H1 (cell line): ENCODE results near the gene TLK1. TPM values are rescaled to one million over a fixed set of nuclear protein-coding genes. Genes with fewer than 3 reads are reported as not detected.

Experiments used
- CTCF ChIA-PET: fragments of 300-600 bp; sonication (Branson Sonifier 250); formaldehyde crosslinking; loops from one replicate; lab custom pipeline; 2021; ENCODE audit not compliant: partially characterized antibody; lab: Charles Lee
- POLR2A ChIA-PET: fragments of 300-600 bp; sonication (Branson Sonifier 250); formaldehyde crosslinking; loops from one replicate; lab custom pipeline; 2021; ENCODE audit warnings: inconsistent platforms; ENCODE audit not compliant: partially characterized antibody; lab: Charles Lee
- DNase-seq, 2 experiments: peaks; one replicate each; pipeline versions ENCODE4 v3.0.0 to v3.0.0-alpha.2; 2010 to 2022; ENCODE audit warnings: low spot score in 2 of 2, low read depth in 1 of 2, mixed read lengths in 1 of 2
- FAIRE-seq: peaks from 2 replicates; lab custom pipeline; 2011; peaks lifted over from hg19 to GRCh38; lab: Jason Lieb, UNC
- H2AFZ ChIP-seq: 2 replicates; pipeline ENCODE4 v1.8.1; 2012; ENCODE audit warnings: low read length, inconsistent platforms
- H2AK5ac ChIP-seq: 2 replicates; pipeline ENCODE4 v1.6.1; 2013; ENCODE audit warnings: low read depth, low read length
- H2BK120ac ChIP-seq: replicated peaks from 2 replicates; pipeline ENCODE3; 2013; ENCODE audit warnings: low read depth, low read length, inconsistent platforms
- H2BK12ac ChIP-seq: 2 replicates; pipeline ENCODE4 v1.6.1; 2013; ENCODE audit warnings: low read depth, low read length
- H2BK15ac ChIP-seq: 2 replicates; pipeline ENCODE4 v1.6.1; 2013; ENCODE audit warnings: low read length
- H2BK20ac ChIP-seq: 2 replicates; pipeline ENCODE4 v1.6.1; 2013; ENCODE audit warnings: low read length
- H2BK5ac ChIP-seq: 2 replicates; pipeline ENCODE4 v1.6.1; 2013; ENCODE audit warnings: low read depth, low read length
- H3K14ac ChIP-seq: 2 replicates; pipeline ENCODE4 v1.6.1; 2013; ENCODE audit warnings: inconsistent platforms; ENCODE audit not compliant: insufficient read length
- H3K18ac ChIP-seq: 2 replicates; pipeline ENCODE4 v1.6.1; 2013; ENCODE audit warnings: low read length; ENCODE audit errors: extremely low read depth
- H3K23ac ChIP-seq: 2 replicates; pipeline ENCODE4 v1.6.1; 2013; ENCODE audit warnings: inconsistent platforms; ENCODE audit not compliant: insufficient read length
- H3K23me2 ChIP-seq: 2 replicates; pipeline ENCODE4 v1.6.1; 2013; ENCODE audit warnings: low read depth, low read length
- H3K27ac ChIP-seq: 2 replicates; pipeline ENCODE4 v1.6.1; 2011; ENCODE audit warnings: low read depth, low read length, inconsistent platforms
- H3K27me3 ChIP-seq, 4 experiments: replicated peaks in 1 of 4; 1 replicate in 1 of 4; 2 replicates in 3 of 4; pipeline versions ENCODE4 v1.6.1 to v1.8.1; 2011 to 2013; ENCODE audit warnings: low read length in 3 of 4, mild to moderate bottlenecking in 3 of 4, inconsistent platforms in 2 of 4, mixed read lengths in 2 of 4, moderate library complexity in 1 of 4; ENCODE audit not compliant: control insufficient read depth in 3 of 4, insufficient read depth in 3 of 4; ENCODE audit errors: extremely low read depth in 1 of 4
- H3K36me3 ChIP-seq, 4 experiments: 2 replicates each; pipeline versions ENCODE4 v1.6.1 to v1.8.1; 2011 to 2013; ENCODE audit warnings: mild to moderate bottlenecking in 4 of 4, low read length in 3 of 4, moderate library complexity in 2 of 4, control low read depth in 1 of 4, inconsistent platforms in 1 of 4; ENCODE audit not compliant: insufficient read depth in 4 of 4, control insufficient read depth in 2 of 4
- H3K4ac ChIP-seq: replicated peaks from 2 replicates; pipeline ENCODE3; 2013; ENCODE audit warnings: low read length, low read depth, mixed read lengths, inconsistent platforms; ENCODE audit not compliant: insufficient read length
- H3K4me1 ChIP-seq, 4 experiments: replicated peaks in 1 of 4; 1 replicate in 1 of 4; 2 replicates in 3 of 4; pipeline versions ENCODE4 v1.6.1 to v1.8.1; 2011 to 2013; ENCODE audit warnings: low read length in 3 of 4, inconsistent platforms in 2 of 4, mixed read lengths in 1 of 4; ENCODE audit not compliant: insufficient read depth in 4 of 4, control insufficient read depth in 3 of 4
- H3K4me2 ChIP-seq, 2 experiments: 2 replicates each; pipeline versions ENCODE4 v1.6.1 to v1.8.1; 2011 to 2013; ENCODE audit warnings: low read depth in 2 of 2, low read length in 2 of 2, control low read depth in 1 of 2, inconsistent platforms in 1 of 2, mild to moderate bottlenecking in 1 of 2; ENCODE audit not compliant: insufficient read depth in 1 of 2
- H3K4me3 ChIP-seq, 4 experiments: fragments of 200-600, 300-600 bp in 1 of 4; sonication (generic), shearing (Covaris generic), sonication (Bioruptor Twin) in 1 of 4; 2 replicates each; pipeline versions ENCODE4 v1.5.1 to v1.8.1; 2011 to 2016; ENCODE audit warnings: low read length in 4 of 4, low read depth in 3 of 4, control low read depth in 2 of 4, inconsistent platforms in 2 of 4, mild to moderate bottlenecking in 2 of 4, mixed read lengths in 1 of 4, moderate library complexity in 1 of 4; ENCODE audit not compliant: insufficient read depth in 2 of 4; ENCODE audit errors: extremely low read depth in 1 of 4
- H3K56ac ChIP-seq: replicated peaks from 2 replicates; pipeline ENCODE3; 2013; ENCODE audit warnings: low read depth, mild to moderate bottlenecking, mixed read lengths, low read length, inconsistent platforms; ENCODE audit not compliant: insufficient read length
- H3K79me1 ChIP-seq: 2 replicates; pipeline ENCODE4 v1.6.1; 2013; ENCODE audit warnings: low read depth, low read length, control low read depth
- H3K79me2 ChIP-seq, 2 experiments: 2 replicates each; pipeline versions ENCODE4 v1.6.1 to v1.8.1; 2012 to 2013; ENCODE audit warnings: low read length in 2 of 2, mild to moderate bottlenecking in 2 of 2, inconsistent platforms in 1 of 2; ENCODE audit not compliant: insufficient read depth in 2 of 2, control insufficient read depth in 1 of 2
- H3K9ac ChIP-seq, 4 experiments: replicated peaks in 1 of 4; 1 replicate in 1 of 4; 2 replicates in 3 of 4; pipeline versions ENCODE4 v1.6.1 to v1.8.1; 2011 to 2013; ENCODE audit warnings: low read depth in 3 of 4, low read length in 3 of 4, control low read depth in 2 of 4, mild to moderate bottlenecking in 2 of 4, moderate library complexity in 2 of 4, inconsistent platforms in 1 of 4; ENCODE audit errors: extremely low read depth in 1 of 4
- H3K9me3 ChIP-seq, 2 experiments: 2 replicates each; pipeline versions ENCODE4 v1.6.1 to v1.8.1; 2012 to 2013; ENCODE audit warnings: mild to moderate bottlenecking in 2 of 2, moderate library complexity in 2 of 2, control low read depth in 1 of 2, inconsistent platforms in 1 of 2, low read depth in 1 of 2, low read length in 1 of 2, mixed read lengths in 1 of 2; ENCODE audit not compliant: insufficient read depth in 2 of 2
- H4K20me1 ChIP-seq, 2 experiments: replicated peaks in 1 of 2; 2 replicates each; pipeline versions ENCODE3 to v1.8.1; 2011 to 2013; ENCODE audit warnings: inconsistent platforms in 2 of 2, low read length in 2 of 2, mild to moderate bottlenecking in 1 of 2; ENCODE audit not compliant: insufficient read depth in 2 of 2, control insufficient read depth in 1 of 2
- H4K5ac ChIP-seq: 2 replicates; pipeline ENCODE4 v1.6.1; 2013; ENCODE audit warnings: low read length, low read depth, mixed read lengths, inconsistent platforms; ENCODE audit not compliant: insufficient read length
- H4K8ac ChIP-seq: 2 replicates; pipeline ENCODE4 v1.8.0; 2013; ENCODE audit warnings: mild to moderate bottlenecking, moderate library complexity, low read length, inconsistent platforms; ENCODE audit not compliant: insufficient read depth; ENCODE audit errors: extremely low read depth
- H4K91ac ChIP-seq: replicated peaks from 2 replicates; pipeline ENCODE3; 2013; ENCODE audit warnings: low read length, mixed read lengths, inconsistent platforms; ENCODE audit not compliant: insufficient read length
- POU5F1 ChIP-seq: IDR thresholded peaks from 2 replicates; pipeline ENCODE4 v1.6.1; 2011; ENCODE audit warnings: low read depth, mild to moderate bottlenecking, low read length, moderate library complexity
- RAD21 ChIP-seq, 2 experiments: IDR thresholded peaks in 1 of 2; conservative IDR thresholded peaks in 1 of 2; 2 replicates each; pipeline ENCODE4 v1.6.1; 2011; ENCODE audit warnings: low read depth in 2 of 2, low read length in 2 of 2, improper control_type of control experiment in 1 of 2, inconsistent platforms in 1 of 2, mild to moderate bottlenecking in 1 of 2, moderate library complexity in 1 of 2
- WGBS, 2 experiments: shearing (Covaris generic) in 1 of 2; methylation state at CpG; one replicate each; pipeline versions ENCODE4 v1.1.6 to v1.1.7; 2013 to 2015; ENCODE audit warnings: low lambda C conversion rate in 2 of 2, mixed read lengths in 2 of 2, inconsistent platforms in 1 of 2, low coverage in 1 of 2, missing lambda C conversion rate in 1 of 2; ENCODE audit not compliant: insufficient replicate concordance in 2 of 2, insufficient coverage in 1 of 2, insufficient read length in 1 of 2; ENCODE audit errors: extremely low coverage in 1 of 2, missing lambda C conversion rate in 1 of 2; 5-methylcytosine and 5-hydroxymethylcytosine counted together
- polyA plus RNA-seq, 7 experiments: library from polyadenylated mRNA; depleted of rRNA in 3 of 7; stranded (reverse) in 5 of 7; unstranded in 2 of 7; fragments of >200 nt in 5 of 7; fragments of 200-250 nt in 2 of 7; gene quantifications; 1 replicate in 5 of 7; 2 replicates in 1 of 7; 4 replicates in 1 of 7; pipeline versions ENCODE4 v1.2.1 to v1.2.3, GENCODE V29; 2011 to 2013; ENCODE audit warnings: missing spikeins in 2 of 7, mixed read lengths in 2 of 7
- total RNA-seq: library from RNA; stranded (reverse); fragmentation: NEBNext Ultra II Directional; extraction: Animal tissue kit (Norgen Biotek cat#: 25700); gene quantifications from 2 replicates; pipeline ENCODE4 v1.2.1, GENCODE V29; 2021
- TF ChIP-seq, protein P1 (sequence below): IDR thresholded peaks from 2 replicates; pipeline ENCODE4 v1.6.1; 2012; ENCODE audit warnings: low read length, inconsistent platforms

The TLK1 gene
- total and polyA plus RNA-seq, 2 of the 8 experiments (the other 6 are each of a cell fraction or from before 2014, with no cell fraction given) = 11.2 to 102 TPM

GRCh38 chr2:170986566-170987258 is 174.0 kb downstream of the TLK1 start:
- Histone ChIP-seq H2AFZ (no peak overlapping the region), H3K4me3 (no peak overlapping the region), H3K4me2 (no peak overlapping the region), H3K18ac (no peak overlapping the region), H4K91ac (no peak overlapping the region), H4K8ac (no peak overlapping the region), H2BK20ac (no peak overlapping the region), H2AK5ac (no peak overlapping the region), H3K14ac (no peak overlapping the region), H2BK12ac (no peak overlapping the region), H2BK120ac (no peak overlapping the region), H3K36me3 (peaks cover 0 to 9% (median 0%) of the 10 kb centered on the region in 4 experiments; a peak in 2 of 8 replicates), H3K27ac (no peak overlapping the region), H3K4me1 (peaks cover 0 to 6% (median 2%) of the 10 kb centered on the region in 4 experiments; a peak in 2 of 7 replicates), H3K79me1 (no peaks in the 10 kb centered on the region), H4K20me1 (no peaks in the 10 kb centered on the region), H3K56ac (no peak overlapping the region), H3K4ac (no peak overlapping the region), H2BK15ac (no peak overlapping the region), H3K23me2 (no peaks in the 10 kb centered on the region), H3K79me2 (no peaks in the 10 kb centered on the region), H3K9ac (no peak overlapping the region), H3K9me3 (no peaks in the 10 kb centered on the region), H3K23ac (no peak overlapping the region), H3K27me3 (no peaks in the 10 kb centered on the region)
- FAIRE-seq = no peak
- no peak for DNase-seq
- WGBS, 2 experiments = 95% methylated on average over 8 of the region's 8 CpGs; no CpG with 5 or more reads in 1 of the 2 experiments
- POLR2A ChIA-PET = interaction anchor here (4.3 kb wide), 1 partner anchor 12 kb away, joined by 17 read pairs; no protein-coding TSS in a partner anchor
- TF ChIP-seq RAD21 (IDR thresholded peaks at IDR 0.05 in 1 of 2, conservative IDR thresholded peaks at IDR 0.05 in 1 of 2; ENCODE audit: low read depth in 2 of 2, low read length in 2 of 2) (no peak), POU5F1 (no peak)
- TF ChIP-seq, protein P1, sequence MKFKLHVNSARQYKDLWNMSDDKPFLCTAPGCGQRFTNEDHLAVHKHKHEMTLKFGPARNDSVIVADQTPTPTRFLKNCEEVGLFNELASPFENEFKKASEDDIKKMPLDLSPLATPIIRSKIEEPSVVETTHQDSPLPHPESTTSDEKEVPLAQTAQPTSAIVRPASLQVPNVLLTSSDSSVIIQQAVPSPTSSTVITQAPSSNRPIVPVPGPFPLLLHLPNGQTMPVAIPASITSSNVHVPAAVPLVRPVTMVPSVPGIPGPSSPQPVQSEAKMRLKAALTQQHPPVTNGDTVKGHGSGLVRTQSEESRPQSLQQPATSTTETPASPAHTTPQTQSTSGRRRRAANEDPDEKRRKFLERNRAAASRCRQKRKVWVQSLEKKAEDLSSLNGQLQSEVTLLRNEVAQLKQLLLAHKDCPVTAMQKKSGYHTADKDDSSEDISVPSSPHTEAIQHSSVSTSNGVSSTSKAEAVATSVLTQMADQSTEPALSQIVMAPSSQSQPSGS = no peak
- TF ChIP-seq, all 59 proteins: peak for 0
- CTCF ChIA-PET = interaction anchor here (0.6 to 7.2 kb wide), 2 partner anchors 12 to 227 kb away, joined by 5 to 49 read pairs; no protein-coding TSS in a partner anchor
- Histone ChIP-seq H2BK5ac (no peak overlapping the region), H4K5ac (no peak overlapping the region)
